H9 (cell line): ENCODE measurements around the gene HACL1. TPM values are rescaled to one million over a fixed set of nuclear protein-coding genes. Genes with fewer than 3 reads are reported as not detected.

Source experiments
- DNase-seq: peaks from one replicate; pipeline ENCODE4 v3.0.0-alpha.2; 2017
- H2AFZ ChIP-seq: one replicate; pipeline ENCODE4 v1.6.1; 2013; ENCODE audit warnings: mild to moderate bottlenecking, low read length, control low read depth, moderate library complexity
- H2AK5ac ChIP-seq: 2 replicates; pipeline ENCODE4 v1.6.1; 2013; ENCODE audit warnings: low read length, control low read depth, mixed read lengths; ENCODE audit not compliant: insufficient read length
- H2BK120ac ChIP-seq: one replicate; pipeline ENCODE4 v1.6.1; 2013; ENCODE audit warnings: low read depth, mild to moderate bottlenecking, low read length, control low read depth, inconsistent platforms; ENCODE audit not compliant: poor library complexity, severe bottlenecking
- H2BK12ac ChIP-seq: 2 replicates; pipeline ENCODE4 v1.6.1; 2013; ENCODE audit warnings: low read length, control low read depth, mixed read lengths, low read depth; ENCODE audit not compliant: insufficient read length
- H2BK15ac ChIP-seq: 2 replicates; pipeline ENCODE4 v1.6.1; 2013; ENCODE audit warnings: low read depth, low read length, control low read depth
- H2BK20ac ChIP-seq: one replicate; pipeline ENCODE4 v1.6.1; 2013; ENCODE audit warnings: low read depth, mild to moderate bottlenecking, low read length, control low read depth, inconsistent platforms; ENCODE audit not compliant: poor library complexity, severe bottlenecking
- H2BK5ac ChIP-seq: 2 replicates; pipeline ENCODE4 v1.6.1; 2013; ENCODE audit warnings: low read length, control low read depth, mixed read lengths; ENCODE audit not compliant: insufficient read length
- H3K14ac ChIP-seq: 2 replicates; pipeline ENCODE4 v1.6.1; 2013; ENCODE audit warnings: low read length, control low read depth; ENCODE audit not compliant: insufficient read depth
- H3K18ac ChIP-seq: 2 replicates; pipeline ENCODE4 v1.6.1; 2013; ENCODE audit warnings: low read depth, mild to moderate bottlenecking, mixed read lengths, low read length, control low read depth; ENCODE audit not compliant: insufficient read length
- H3K23ac ChIP-seq: 2 replicates; pipeline ENCODE4 v1.6.1; 2013; ENCODE audit warnings: low read length, control low read depth, mixed read lengths, low read depth; ENCODE audit not compliant: insufficient read length
- H3K23me2 ChIP-seq: 2 replicates; pipeline ENCODE4 v1.6.1; 2013; ENCODE audit warnings: low read depth, mild to moderate bottlenecking, mixed read lengths, low read length, control low read depth; ENCODE audit not compliant: insufficient read length, poor library complexity, severe bottlenecking
- H3K27ac ChIP-seq: 2 replicates; pipeline ENCODE4 v1.5.1; 2013; ENCODE audit warnings: low read length, control low read depth, mixed read lengths, low read depth; ENCODE audit not compliant: insufficient read length
- H3K27me3 ChIP-seq: 2 replicates; pipeline ENCODE4 v1.6.1; 2013; ENCODE audit warnings: low read length, control low read depth, inconsistent platforms; ENCODE audit not compliant: insufficient read depth
- H3K4ac ChIP-seq: 2 replicates; pipeline ENCODE4 v1.6.1; 2013; ENCODE audit warnings: low read depth, mild to moderate bottlenecking, control low read depth, inconsistent platforms, low read length, moderate library complexity
- H3K4me1 ChIP-seq: 2 replicates; pipeline ENCODE4 v1.6.1; 2013; ENCODE audit warnings: low read length, control low read depth, inconsistent platforms; ENCODE audit not compliant: insufficient read depth
- H3K4me2 ChIP-seq: 2 replicates; pipeline ENCODE4 v1.6.1; 2013; ENCODE audit warnings: low read length, control low read depth, mixed read lengths; ENCODE audit not compliant: insufficient read length, insufficient read depth
- H3K56ac ChIP-seq: 2 replicates; pipeline ENCODE4 v1.6.1; 2013; ENCODE audit warnings: low read depth, mild to moderate bottlenecking, mixed read lengths, low read length, control low read depth; ENCODE audit not compliant: insufficient read length
- H3K79me1 ChIP-seq: 2 replicates; pipeline ENCODE4 v1.6.1; 2013; ENCODE audit warnings: low read depth, mild to moderate bottlenecking, moderate library complexity, low read length, control low read depth, inconsistent platforms; ENCODE audit not compliant: insufficient read depth, poor library complexity, severe bottlenecking
- H3K79me2 ChIP-seq: 2 replicates; pipeline ENCODE4 v1.6.1; 2013; ENCODE audit warnings: low read length, control low read depth, inconsistent platforms; ENCODE audit not compliant: insufficient read depth
- H3K9ac ChIP-seq: 2 replicates; pipeline ENCODE4 v1.6.1; 2013; ENCODE audit warnings: low read length, control low read depth, mixed read lengths; ENCODE audit not compliant: insufficient read length; ENCODE audit errors: extremely low read depth
- H3K9me3 ChIP-seq: one replicate; pipeline ENCODE4 v1.6.1; 2013; ENCODE audit warnings: low read depth, low read length, inconsistent platforms; ENCODE audit not compliant: control insufficient read depth
- H3T11ph ChIP-seq: one replicate; pipeline ENCODE4 v1.6.1; 2013; ENCODE audit warnings: mild to moderate bottlenecking, low read length, control low read depth, inconsistent platforms
- H4K20me1 ChIP-seq: one replicate; pipeline ENCODE4 v1.6.1; 2013; ENCODE audit not compliant: control insufficient read depth, insufficient read length, insufficient read depth
- H4K5ac ChIP-seq: 2 replicates; pipeline ENCODE4 v1.6.1; 2013; ENCODE audit warnings: low read depth, mild to moderate bottlenecking, mixed read lengths, low read length, control low read depth; ENCODE audit not compliant: insufficient read length
- H4K8ac ChIP-seq: replicated peaks from 2 replicates; pipeline ENCODE4 v1.6.1; 2013; ENCODE audit warnings: low read length, control low read depth, mixed read lengths, low read depth; ENCODE audit not compliant: insufficient read length
- H4K91ac ChIP-seq: 2 replicates; pipeline ENCODE4 v1.6.1; 2013; ENCODE audit warnings: low read depth, mild to moderate bottlenecking, moderate library complexity, mixed read lengths, low read length, control low read depth; ENCODE audit not compliant: insufficient read length
- H3K27ac Mint-ChIP-seq, 3 experiments: 2 replicates in 2 of 3; 3 replicates in 1 of 3; pipeline ENCODE4 v1.8.0; 2020 to 2021; ENCODE audit warnings: mixed read lengths in 3 of 3, mild to moderate bottlenecking in 1 of 3, moderate library complexity in 1 of 3
- H3K27me3 Mint-ChIP-seq: 2 replicates; pipeline ENCODE4 v1.8.0; 2021; ENCODE audit warnings: low read depth, mild to moderate bottlenecking, moderate library complexity, mixed read lengths
- H3K36me3 Mint-ChIP-seq, 3 experiments: 2 replicates in 2 of 3; 3 replicates in 1 of 3; pipeline ENCODE4 v1.8.0; 2020 to 2021; ENCODE audit warnings: low read depth in 3 of 3, mixed read lengths in 3 of 3; ENCODE audit not compliant: insufficient read depth in 1 of 3
- H3K4me1 Mint-ChIP-seq, 2 experiments: 2 replicates each; pipeline ENCODE4 v1.8.0; 2020; ENCODE audit warnings: mixed read lengths in 2 of 2
- H3K4me3 Mint-ChIP-seq, 2 experiments: 2 replicates in 1 of 2; 3 replicates in 1 of 2; pipeline ENCODE4 v1.8.0; 2020 to 2021; ENCODE audit warnings: mild to moderate bottlenecking in 2 of 2, mixed read lengths in 2 of 2, moderate library complexity in 1 of 2
- H3K9me3 Mint-ChIP-seq, 2 experiments: 2 replicates in 1 of 2; 3 replicates in 1 of 2; pipeline ENCODE4 v1.8.0; 2020; ENCODE audit warnings: mild to moderate bottlenecking in 2 of 2, mixed read lengths in 2 of 2, moderate library complexity in 1 of 2
- CTCF ChIP-seq: fragments of 200-600 bp; sonication (generic); conservative IDR thresholded peaks from 3 replicates; pipeline ENCODE4 v1.8.0; 2021; ENCODE audit warnings: antibody characterized with exemption, mild to moderate bottlenecking
- WGBS: extraction: QIAGEN DNeasy Blood & Tissue Kit; methylation state at CpG from one replicate; pipeline ENCODE4 v1.1.7; 2013; ENCODE audit warnings: missing lambda C conversion rate, low lambda C conversion rate, mixed read lengths; ENCODE audit not compliant: insufficient read length; ENCODE audit errors: extremely low coverage; 5-methylcytosine and 5-hydroxymethylcytosine counted together
- total RNA-seq: library from RNA; stranded (reverse); gene quantifications from 2 replicates; pipeline ENCODE4 v1.2.1, GENCODE V29; 2021

HACL1 gene
- total RNA-seq, 1 experiment from 2014 or later, result 52.6 TPM

- peak overlapping the region; percentile 47 for H2BK5ac ChIP-seq
- H3K36me3 Mint-ChIP-seq, result peaks cover 43 to 70% (median 67%) of the 10 kb centered on the region in 3 experiments
- H3K27me3 ChIP-seq, result no peaks in the 10 kb centered on the region
- H3K9me3 ChIP-seq, result no peaks in the 10 kb centered on the region
- peak overlapping the region; percentile 100 for H3K4me2 ChIP-seq
- WGBS, result no CpG with 5 or more reads among the region's 19 CpGs
- peak overlapping the region; percentile 83 for H3K27ac ChIP-seq
- H2BK120ac ChIP-seq, result no peak overlapping the region
- H4K8ac ChIP-seq, result peak overlapping the region; percentile 61
- peak overlapping the region; percentile 73 for H4K5ac ChIP-seq
- peak overlapping the region; percentile 66 for H3K18ac ChIP-seq
- peak overlapping the region; percentile 98 to 100 (median 99) for H3K27ac Mint-ChIP-seq
- peak overlapping the region; percentile 70 for H2AFZ ChIP-seq
- peak overlapping the region; percentile 78; the same call in 1 of the 2 replicates for H3K14ac ChIP-seq
- H3K4me1 ChIP-seq, result peaks cover 2% of the 10 kb centered on the region; the same call in 1 of the 2 replicates
- H3K79me1 ChIP-seq, result peaks cover 3% of the 10 kb centered on the region
- no peaks in the 10 kb centered on the region for H4K20me1 ChIP-seq
- no peak overlapping the region for H4K91ac ChIP-seq
- H3K4me3 Mint-ChIP-seq, result peak overlapping the region; percentile 100
- H2BK15ac ChIP-seq, result no peak overlapping the region
- no peaks in the 10 kb centered on the region for H3K27me3 Mint-ChIP-seq
- H3K9ac ChIP-seq, result peak overlapping the region; percentile 96
- no peak overlapping the region for H3K23ac ChIP-seq
- no peak for TF ChIP-seq CTCF
- H3K56ac ChIP-seq, result no peak overlapping the region
- H3T11ph ChIP-seq, result no peak overlapping the region
- peaks cover 22 to 23% of the 10 kb centered on the region in 2 experiments for H3K9me3 Mint-ChIP-seq
- peaks cover 5% of the 10 kb centered on the region; the same call in 1 of the 2 replicates for H3K79me2 ChIP-seq
- no peak overlapping the region for H2BK20ac ChIP-seq
- H2BK12ac ChIP-seq, result no peak overlapping the region
- H3K4me1 Mint-ChIP-seq, result peaks cover 10 to 15% of the 10 kb centered on the region in 2 experiments
- DNase-seq, result no peak
- no peak overlapping the region for H2AK5ac ChIP-seq
- no peak overlapping the region for H3K4ac ChIP-seq
- H3K23me2 ChIP-seq, result peaks cover 7% of the 10 kb centered on the region
Observed at GRCh38 chr3:15601046-15601398, 347 bp downstream of the HACL1 start.
